ENCODE results near the gene TBR1.
A peak's percentile ranks its signal among the peaks of the same experiment; 100 is the strongest.

The TBR1 gene

DNA sequence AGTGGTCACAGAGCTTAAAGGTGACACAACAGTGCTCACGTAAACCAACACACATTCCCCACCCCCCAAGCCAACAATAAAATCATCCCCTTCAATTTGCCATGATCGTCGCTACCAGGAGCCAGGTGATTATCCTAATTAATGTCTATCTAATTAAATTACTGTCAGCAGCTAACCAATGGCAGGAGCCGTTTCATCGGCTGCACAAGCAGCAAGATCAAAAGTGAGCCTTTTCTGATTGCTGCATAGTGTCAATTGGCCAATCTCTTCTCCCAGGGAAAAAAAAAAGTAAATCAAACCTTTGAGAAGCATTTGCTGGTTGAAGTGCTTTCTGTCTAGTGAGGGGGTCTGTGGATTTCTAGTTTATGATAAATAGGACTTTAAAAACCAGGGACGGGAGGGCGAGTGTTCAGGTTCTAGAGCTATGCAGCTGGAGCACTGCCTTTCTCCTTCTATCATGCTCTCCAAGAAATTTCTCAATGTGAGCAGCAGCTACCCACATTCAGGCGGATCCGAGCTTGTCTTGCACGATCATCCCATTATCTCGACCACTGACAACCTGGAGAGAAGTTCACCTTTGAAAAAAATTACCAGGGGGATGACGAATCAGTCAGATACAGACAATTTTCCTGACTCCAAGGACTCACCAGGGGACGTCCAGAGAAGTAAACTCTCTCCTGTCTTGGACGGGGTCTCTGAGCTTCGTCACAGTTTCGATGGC lies at the start of gene TBR1:
TSS of gene TBR1 (plus strand) at position 311 of the 721 bp plus-strand sequence. CDS start at position 425, 114 bp downstream.
- no peak for DNase-seq (ENCODE audit: low read depth)
- TF ChIP-seq, protein P1, sequence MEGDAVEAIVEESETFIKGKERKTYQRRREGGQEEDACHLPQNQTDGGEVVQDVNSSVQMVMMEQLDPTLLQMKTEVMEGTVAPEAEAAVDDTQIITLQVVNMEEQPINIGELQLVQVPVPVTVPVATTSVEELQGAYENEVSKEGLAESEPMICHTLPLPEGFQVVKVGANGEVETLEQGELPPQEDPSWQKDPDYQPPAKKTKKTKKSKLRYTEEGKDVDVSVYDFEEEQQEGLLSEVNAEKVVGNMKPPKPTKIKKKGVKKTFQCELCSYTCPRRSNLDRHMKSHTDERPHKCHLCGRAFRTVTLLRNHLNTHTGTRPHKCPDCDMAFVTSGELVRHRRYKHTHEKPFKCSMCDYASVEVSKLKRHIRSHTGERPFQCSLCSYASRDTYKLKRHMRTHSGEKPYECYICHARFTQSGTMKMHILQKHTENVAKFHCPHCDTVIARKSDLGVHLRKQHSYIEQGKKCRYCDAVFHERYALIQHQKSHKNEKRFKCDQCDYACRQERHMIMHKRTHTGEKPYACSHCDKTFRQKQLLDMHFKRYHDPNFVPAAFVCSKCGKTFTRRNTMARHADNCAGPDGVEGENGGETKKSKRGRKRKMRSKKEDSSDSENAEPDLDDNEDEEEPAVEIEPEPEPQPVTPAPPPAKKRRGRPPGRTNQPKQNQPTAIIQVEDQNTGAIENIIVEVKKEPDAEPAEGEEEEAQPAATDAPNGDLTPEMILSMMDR (conservative IDR thresholded peaks at IDR 0.05; ENCODE audit: low read length): no peak
- H3K4me3 ChIP-seq (ENCODE audit: low read length): peak within 1 kb of the TSS; percentile 56; the same call in 1 of the 2 replicates

DNA sequence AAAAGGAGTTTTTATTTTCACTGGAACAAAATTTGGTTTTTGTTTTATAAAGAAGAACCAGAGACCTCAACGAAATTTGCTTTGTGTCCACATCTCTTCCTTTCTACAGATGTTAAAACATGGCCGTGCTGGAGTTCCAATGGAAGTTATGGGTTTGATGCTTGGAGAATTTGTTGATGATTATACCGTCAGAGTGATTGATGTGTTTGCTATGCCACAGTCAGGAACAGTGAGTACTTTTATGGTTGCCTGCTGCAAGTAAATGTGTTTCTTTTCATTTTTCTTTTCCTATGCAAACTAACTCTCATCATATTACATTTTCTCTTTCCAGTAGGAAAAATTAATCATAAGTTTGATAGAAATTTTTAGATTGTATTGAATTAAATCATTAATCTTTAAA lies 48.4 kb upstream of the TBR1 start:
- TF ChIP-seq, protein P1 (conservative IDR thresholded peaks at IDR 0.05; ENCODE audit: low read length): no peak
- no peak for DNase-seq (ENCODE audit: low read depth)
- no peak overlapping the region for H3K4me3 ChIP-seq (ENCODE audit: low read length)

DNA sequence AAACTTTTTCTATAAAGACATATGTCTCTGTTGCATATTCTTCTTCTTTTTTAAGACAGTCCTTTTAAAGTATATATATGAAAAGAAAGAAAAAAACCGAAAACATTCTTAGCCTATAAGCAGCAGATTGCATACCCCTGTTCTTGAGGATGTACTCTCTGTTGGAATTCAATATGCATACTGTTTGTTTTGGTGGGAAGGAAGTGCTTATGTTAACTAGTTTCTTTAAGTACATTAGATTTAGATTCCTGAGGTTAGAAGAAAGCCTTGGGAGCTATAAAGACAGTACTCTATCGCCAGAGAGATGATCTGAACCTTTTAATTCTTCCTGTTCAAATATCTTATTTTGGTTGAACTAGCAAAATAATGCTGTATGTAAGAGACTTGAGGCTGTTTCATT lies 46.8 kb upstream of the TBR1 start:
- DNase-seq (ENCODE audit: low read depth): no peak
- TF ChIP-seq, protein P1 (conservative IDR thresholded peaks at IDR 0.05; ENCODE audit: low read length): no peak
- H3K4me3 ChIP-seq (ENCODE audit: low read length): no peak overlapping the region

DNA sequence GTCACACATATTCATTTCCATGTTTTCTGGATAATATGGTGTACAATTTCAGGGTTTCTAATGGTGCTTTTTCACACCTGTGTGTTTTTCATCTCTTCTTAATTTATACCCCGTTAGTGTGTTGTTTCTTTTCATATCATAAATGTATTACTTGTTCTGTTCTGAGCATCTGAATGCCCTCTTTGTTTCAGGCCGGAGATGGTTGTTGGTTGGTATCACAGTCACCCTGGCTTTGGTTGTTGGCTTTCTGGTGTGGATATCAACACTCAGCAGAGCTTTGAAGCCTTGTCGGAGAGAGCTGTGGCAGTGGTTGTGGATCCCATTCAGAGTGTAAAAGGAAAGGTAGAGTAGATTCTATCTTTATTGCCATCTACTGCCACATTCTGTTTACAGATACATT lies 45.1 kb upstream of the TBR1 start:
- TF ChIP-seq, protein P1 (conservative IDR thresholded peaks at IDR 0.05; ENCODE audit: low read length): no peak
- no peak for DNase-seq (ENCODE audit: low read depth)
- H3K4me3 ChIP-seq (ENCODE audit: low read length): no peak overlapping the region

DNA sequence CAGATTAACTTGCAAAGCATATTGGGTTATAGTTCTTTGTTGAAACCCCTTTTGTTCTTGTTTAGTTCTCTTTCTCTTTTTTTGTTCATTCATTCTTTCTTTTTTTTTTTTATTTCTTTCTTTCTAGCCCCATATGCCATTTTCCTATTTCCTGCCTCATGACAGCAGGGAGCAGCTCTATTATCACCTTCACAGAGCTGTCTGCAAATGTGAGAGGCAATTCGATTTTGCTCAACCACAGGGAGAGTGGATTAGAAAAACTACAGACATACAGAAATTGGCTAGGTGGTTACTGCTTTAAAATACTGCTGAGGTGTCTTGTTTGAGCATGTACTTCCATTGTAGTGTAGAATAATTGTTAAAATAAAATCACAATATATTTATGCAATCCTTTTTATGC lies 44.2 kb upstream of the TBR1 start:
- TF ChIP-seq, protein P1 (conservative IDR thresholded peaks at IDR 0.05; ENCODE audit: low read length): no peak
- H3K4me3 ChIP-seq (ENCODE audit: low read length): no peak overlapping the region
- no peak for DNase-seq (ENCODE audit: low read depth)

DNA sequence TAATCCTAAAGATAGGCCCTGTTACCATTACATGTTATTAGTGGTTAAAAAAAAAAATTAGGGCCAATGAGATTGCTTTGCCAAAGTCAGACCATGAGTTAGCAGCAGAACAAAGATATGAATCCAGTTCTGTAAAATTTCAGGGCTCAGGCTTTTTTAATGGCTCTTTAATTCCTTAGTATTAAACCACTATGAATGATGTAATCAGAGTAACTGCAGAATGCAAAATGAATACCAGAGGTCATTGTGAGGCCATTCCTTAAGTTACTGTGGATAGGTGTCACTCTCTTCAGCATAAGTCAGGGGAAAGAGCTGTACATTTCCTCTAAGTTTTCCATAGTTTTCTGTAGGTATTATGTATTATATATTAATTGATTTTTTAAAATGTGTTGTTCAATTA lies 42.2 kb upstream of the TBR1 start:
- H3K4me3 ChIP-seq (ENCODE audit: low read length): no peak overlapping the region
- TF ChIP-seq, protein P1 (conservative IDR thresholded peaks at IDR 0.05; ENCODE audit: low read length): no peak
- peak; percentile 48 for DNase-seq (ENCODE audit: low read depth)

DNA sequence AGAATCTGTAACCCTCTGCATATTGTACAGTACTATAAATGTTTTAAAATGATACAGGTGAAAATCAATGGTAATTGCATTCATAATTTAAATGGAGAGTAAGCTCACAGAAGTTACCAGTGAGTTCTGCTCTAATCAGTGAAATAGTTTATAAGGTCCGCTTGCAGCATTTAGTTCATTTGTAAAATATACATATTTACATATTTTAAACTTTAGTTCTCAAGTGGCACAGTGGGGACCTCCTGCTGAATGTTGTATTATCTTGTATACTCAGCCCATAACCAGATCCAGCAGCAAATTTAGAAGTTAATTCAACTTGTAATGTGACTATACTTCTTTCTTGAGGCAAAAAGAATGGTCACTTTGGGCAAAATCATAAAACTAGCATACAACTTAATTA lies 41.7 kb upstream of the TBR1 start:
- no peak for DNase-seq (ENCODE audit: low read depth)
- TF ChIP-seq, protein P1 (conservative IDR thresholded peaks at IDR 0.05; ENCODE audit: low read length): no peak

More for the DNA sequence above, 41.7 kb upstream of the TBR1 start:
- no peak overlapping the region for H3K4me3 ChIP-seq (ENCODE audit: low read length)

Data from AG10803 (cell line).